ENCODE data around the gene CPED1.

CPED1 gene

GRCh38 chr7:121151774-121152221, 163.3 kb downstream of the CPED1 start:
- DNase-seq (ENCODE audit: low spot score): no peak

- DNase-seq (ENCODE audit: low spot score): no peak
These were observed 164.9 kb downstream of the CPED1 start for GRCh38 chr7:121153411-121153810.

- DNase-seq (ENCODE audit: low spot score): no peak
These were observed 165.5 kb downstream of the CPED1 start for GRCh38 chr7:121153995-121154394.

- no peak for DNase-seq (ENCODE audit: low spot score)
These were observed 168.3 kb downstream of the CPED1 start for GRCh38 chr7:121156825-121157224.

GRCh38 chr7:121157341-121157751, 168.8 kb downstream of the CPED1 start:
- no peak for DNase-seq (ENCODE audit: low spot score)

GRCh38 chr7:121157885-121158590, 169.5 kb downstream of the CPED1 start:
- DNase-seq (ENCODE audit: low spot score): no peak

- DNase-seq (ENCODE audit: low spot score): no peak
These were observed 170.2 kb downstream of the CPED1 start for GRCh38 chr7:121158665-121159064.

GRCh38 chr7:121159553-121159952, 171.0 kb downstream of the CPED1 start:
- DNase-seq (ENCODE audit: low spot score): no peak

- DNase-seq (ENCODE audit: low spot score): peak; percentile 17
These were observed 171.9 kb downstream of the CPED1 start for GRCh38 chr7:121160150-121161008.

- DNase-seq (ENCODE audit: low spot score): peak; percentile 21
These were observed 175.2 kb downstream of the CPED1 start for GRCh38 chr7:121163699-121164098.

GRCh38 chr7:121164247-121164646, 175.7 kb downstream of the CPED1 start:
- no peak for DNase-seq (ENCODE audit: low spot score)

GRCh38 chr7:121166916-121167315, 178.4 kb downstream of the CPED1 start:
- DNase-seq (ENCODE audit: low spot score): no peak

GRCh38 chr7:121167971-121168370, 179.5 kb downstream of the CPED1 start:
- peak; percentile 20 for DNase-seq (ENCODE audit: low spot score)

GRCh38 chr7:121169469-121169868, 181.0 kb downstream of the CPED1 start:
- DNase-seq (ENCODE audit: low spot score): no peak

- no peak for DNase-seq (ENCODE audit: low spot score)
These were observed 184.0 kb downstream of the CPED1 start for GRCh38 chr7:121172484-121172883.

GRCh38 chr7:121175826-121176225, 187.3 kb downstream of the CPED1 start:
- DNase-seq (ENCODE audit: low spot score): no peak

GRCh38 chr7:121178452-121178851, 189.9 kb downstream of the CPED1 start:
- DNase-seq (ENCODE audit: low spot score): no peak

- DNase-seq (ENCODE audit: low spot score): no peak
These were observed 190.5 kb downstream of the CPED1 start for GRCh38 chr7:121178869-121179497.

- DNase-seq (ENCODE audit: low spot score): no peak
These were observed 192.0 kb downstream of the CPED1 start for GRCh38 chr7:121180436-121181063.

- no peak for DNase-seq (ENCODE audit: low spot score)
These were observed 192.8 kb downstream of the CPED1 start for GRCh38 chr7:121181357-121181756.

- DNase-seq (ENCODE audit: low spot score): no peak
These were observed 193.8 kb downstream of the CPED1 start for GRCh38 chr7:121182281-121182680.

GRCh38 chr7:121182902-121183301, 194.4 kb downstream of the CPED1 start:
- DNase-seq (ENCODE audit: low spot score): no peak

Data from RKO (cell line).